GM23338 (cell line): ENCODE results near the gene AREL1. TPM values are rescaled to one million over a fixed set of nuclear protein-coding genes. Genes with fewer than 3 reads are reported as not detected.

Experiments
- EZH2 ChIP-seq: fragments of 200-600 bp; sonication (generic); IDR thresholded peaks from one replicate; pipeline ENCODE4 v1.8.0; 2017; ENCODE audit warnings: antibody characterized with exemption, mild to moderate bottlenecking, low read depth; ENCODE audit not compliant: unreplicated experiment
- POLR2AphosphoS5 ChIP-seq: IDR thresholded peaks from 2 replicates; pipeline ENCODE4 v1.6.1; 2016; ENCODE audit warnings: antibody characterized with exemption, low read depth
- ZNF331 ChIP-seq: fragments of 250-450 bp; sonication (Bioruptor Pico); IDR thresholded peaks from 2 replicates; pipeline ENCODE4 v1.5.0; 2020; ENCODE audit warnings: low read depth, mild to moderate bottlenecking, moderate library complexity
- polyA plus RNA-seq: library from polyadenylated mRNA; unstranded; fragments of >200 nt; fragmentation: Nextera tagmentation; extraction: Ambion mirVana; gene quantifications from 2 replicates; pipeline ENCODE4 v1.2.1, GENCODE V29; 2016
- total RNA-seq: library from RNA; depleted of rRNA; stranded (reverse); fragments of >200 nt; shearing (Covaris generic); gene quantifications from 2 replicates; pipeline ENCODE4 v1.2.3, GENCODE V29; 2014
- TF ChIP-seq, protein P1 (sequence below): IDR thresholded peaks from one replicate; pipeline ENCODE4 v1.6.1; 2018; ENCODE audit warnings: antibody characterized with exemption; ENCODE audit not compliant: unreplicated experiment
- TF ChIP-seq, protein P2 (sequence below): fragments of 250-450 bp; sonication (Bioruptor Pico); IDR thresholded peaks from 2 replicates; pipeline ENCODE4 v1.5.0; 2020; ENCODE audit warnings: mild to moderate bottlenecking, moderate library complexity

AREL1 gene
- total and polyA plus RNA-seq, 2 experiments from 2014 or later: 7.5 to 23.6 TPM

DNA sequence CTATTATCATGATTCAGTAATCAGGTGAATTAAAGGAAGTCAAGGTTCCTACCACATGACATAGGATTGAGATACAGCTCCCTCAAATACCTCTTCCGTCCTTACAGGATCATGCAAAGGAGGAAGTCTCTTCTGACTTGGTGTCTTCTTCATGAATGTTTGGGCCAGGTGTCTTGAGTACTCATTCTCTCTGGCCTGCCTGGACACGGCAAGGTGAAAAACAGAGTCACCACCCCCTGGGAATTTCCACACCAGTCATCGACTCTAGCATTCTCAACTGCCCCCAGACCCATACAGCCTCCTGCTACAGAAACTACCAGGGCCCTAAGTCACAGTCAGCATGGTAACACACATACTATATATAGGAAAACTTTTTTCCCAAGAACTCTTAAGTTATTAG is 55.9 kb downstream of the AREL1 start (continued):
- TF ChIP-seq, protein P1, sequence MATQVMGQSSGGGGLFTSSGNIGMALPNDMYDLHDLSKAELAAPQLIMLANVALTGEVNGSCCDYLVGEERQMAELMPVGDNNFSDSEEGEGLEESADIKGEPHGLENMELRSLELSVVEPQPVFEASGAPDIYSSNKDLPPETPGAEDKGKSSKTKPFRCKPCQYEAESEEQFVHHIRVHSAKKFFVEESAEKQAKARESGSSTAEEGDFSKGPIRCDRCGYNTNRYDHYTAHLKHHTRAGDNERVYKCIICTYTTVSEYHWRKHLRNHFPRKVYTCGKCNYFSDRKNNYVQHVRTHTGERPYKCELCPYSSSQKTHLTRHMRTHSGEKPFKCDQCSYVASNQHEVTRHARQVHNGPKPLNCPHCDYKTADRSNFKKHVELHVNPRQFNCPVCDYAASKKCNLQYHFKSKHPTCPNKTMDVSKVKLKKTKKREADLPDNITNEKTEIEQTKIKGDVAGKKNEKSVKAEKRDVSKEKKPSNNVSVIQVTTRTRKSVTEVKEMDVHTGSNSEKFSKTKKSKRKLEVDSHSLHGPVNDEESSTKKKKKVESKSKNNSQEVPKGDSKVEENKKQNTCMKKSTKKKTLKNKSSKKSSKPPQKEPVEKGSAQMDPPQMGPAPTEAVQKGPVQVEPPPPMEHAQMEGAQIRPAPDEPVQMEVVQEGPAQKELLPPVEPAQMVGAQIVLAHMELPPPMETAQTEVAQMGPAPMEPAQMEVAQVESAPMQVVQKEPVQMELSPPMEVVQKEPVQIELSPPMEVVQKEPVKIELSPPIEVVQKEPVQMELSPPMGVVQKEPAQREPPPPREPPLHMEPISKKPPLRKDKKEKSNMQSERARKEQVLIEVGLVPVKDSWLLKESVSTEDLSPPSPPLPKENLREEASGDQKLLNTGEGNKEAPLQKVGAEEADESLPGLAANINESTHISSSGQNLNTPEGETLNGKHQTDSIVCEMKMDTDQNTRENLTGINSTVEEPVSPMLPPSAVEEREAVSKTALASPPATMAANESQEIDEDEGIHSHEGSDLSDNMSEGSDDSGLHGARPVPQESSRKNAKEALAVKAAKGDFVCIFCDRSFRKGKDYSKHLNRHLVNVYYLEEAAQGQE: no peak
- TF ChIP-seq POLR2AphosphoS5: no peak
- TF ChIP-seq, protein P2, sequence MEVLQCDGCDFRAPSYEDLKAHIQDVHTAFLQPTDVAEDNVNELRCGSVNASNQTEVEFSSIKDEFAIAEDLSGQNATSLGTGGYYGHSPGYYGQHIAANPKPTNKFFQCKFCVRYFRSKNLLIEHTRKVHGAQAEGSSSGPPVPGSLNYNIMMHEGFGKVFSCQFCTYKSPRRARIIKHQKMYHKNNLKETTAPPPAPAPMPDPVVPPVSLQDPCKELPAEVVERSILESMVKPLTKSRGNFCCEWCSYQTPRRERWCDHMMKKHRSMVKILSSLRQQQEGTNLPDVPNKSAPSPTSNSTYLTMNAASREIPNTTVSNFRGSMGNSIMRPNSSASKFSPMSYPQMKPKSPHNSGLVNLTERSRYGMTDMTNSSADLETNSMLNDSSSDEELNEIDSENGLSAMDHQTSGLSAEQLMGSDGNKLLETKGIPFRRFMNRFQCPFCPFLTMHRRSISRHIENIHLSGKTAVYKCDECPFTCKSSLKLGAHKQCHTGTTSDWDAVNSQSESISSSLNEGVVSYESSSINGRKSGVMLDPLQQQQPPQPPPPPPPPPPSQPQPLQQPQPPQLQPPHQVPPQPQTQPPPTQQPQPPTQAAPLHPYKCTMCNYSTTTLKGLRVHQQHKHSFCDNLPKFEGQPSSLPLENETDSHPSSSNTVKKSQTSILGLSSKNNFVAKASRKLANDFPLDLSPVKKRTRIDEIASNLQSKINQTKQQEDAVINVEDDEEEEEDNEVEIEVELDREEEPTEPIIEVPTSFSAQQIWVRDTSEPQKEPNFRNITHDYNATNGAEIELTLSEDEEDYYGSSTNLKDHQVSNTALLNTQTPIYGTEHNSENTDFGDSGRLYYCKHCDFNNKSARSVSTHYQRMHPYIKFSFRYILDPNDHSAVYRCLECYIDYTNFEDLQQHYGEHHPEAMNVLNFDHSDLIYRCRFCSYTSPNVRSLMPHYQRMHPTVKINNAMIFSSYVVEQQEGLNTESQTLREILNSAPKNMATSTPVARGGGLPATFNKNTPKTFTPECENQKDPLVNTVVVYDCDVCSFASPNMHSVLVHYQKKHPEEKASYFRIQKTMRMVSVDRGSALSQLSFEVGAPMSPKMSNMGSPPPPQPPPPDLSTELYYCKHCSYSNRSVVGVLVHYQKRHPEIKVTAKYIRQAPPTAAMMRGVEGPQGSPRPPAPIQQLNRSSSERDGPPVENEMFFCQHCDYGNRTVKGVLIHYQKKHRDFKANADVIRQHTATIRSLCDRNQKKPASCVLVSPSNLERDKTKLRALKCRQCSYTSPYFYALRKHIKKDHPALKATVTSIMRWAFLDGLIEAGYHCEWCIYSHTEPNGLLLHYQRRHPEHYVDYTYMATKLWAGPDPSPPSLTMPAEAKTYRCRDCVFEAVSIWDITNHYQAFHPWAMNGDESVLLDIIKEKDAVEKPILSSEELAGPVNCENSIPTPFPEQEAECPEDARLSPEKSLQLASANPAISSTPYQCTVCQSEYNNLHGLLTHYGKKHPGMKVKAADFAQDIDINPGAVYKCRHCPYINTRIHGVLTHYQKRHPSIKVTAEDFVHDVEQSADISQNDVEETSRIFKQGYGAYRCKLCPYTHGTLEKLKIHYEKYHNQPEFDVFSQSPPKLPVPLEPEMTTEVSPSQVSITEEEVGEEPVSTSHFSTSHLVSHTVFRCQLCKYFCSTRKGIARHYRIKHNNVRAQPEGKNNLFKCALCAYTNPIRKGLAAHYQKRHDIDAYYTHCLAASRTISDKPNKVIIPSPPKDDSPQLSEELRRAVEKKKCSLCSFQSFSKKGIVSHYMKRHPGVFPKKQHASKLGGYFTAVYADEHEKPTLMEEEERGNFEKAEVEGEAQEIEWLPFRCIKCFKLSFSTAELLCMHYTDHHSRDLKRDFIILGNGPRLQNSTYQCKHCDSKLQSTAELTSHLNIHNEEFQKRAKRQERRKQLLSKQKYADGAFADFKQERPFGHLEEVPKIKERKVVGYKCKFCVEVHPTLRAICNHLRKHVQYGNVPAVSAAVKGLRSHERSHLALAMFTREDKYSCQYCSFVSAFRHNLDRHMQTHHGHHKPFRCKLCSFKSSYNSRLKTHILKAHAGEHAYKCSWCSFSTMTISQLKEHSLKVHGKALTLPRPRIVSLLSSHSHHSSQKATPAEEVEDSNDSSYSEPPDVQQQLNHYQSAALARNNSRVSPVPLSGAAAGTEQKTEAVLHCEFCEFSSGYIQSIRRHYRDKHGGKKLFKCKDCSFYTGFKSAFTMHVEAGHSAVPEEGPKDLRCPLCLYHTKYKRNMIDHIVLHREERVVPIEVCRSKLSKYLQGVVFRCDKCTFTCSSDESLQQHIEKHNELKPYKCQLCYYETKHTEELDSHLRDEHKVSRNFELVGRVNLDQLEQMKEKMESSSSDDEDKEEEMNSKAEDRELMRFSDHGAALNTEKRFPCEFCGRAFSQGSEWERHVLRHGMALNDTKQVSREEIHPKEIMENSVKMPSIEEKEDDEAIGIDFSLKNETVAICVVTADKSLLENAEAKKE (CRISPR knock-in tag): no peak
- no peak for TF ChIP-seq ZNF331 (CRISPR knock-in tag)
- no peak for TF ChIP-seq EZH2
